GM18526 (cell line): ENCODE data around the gene PHEX.

Experiments used
- POLR2A ChIP-seq: IDR thresholded peaks from 3 replicates; pipeline ENCODE4 v1.6.1; 2011; ENCODE audit not compliant: insufficient read length; ENCODE audit errors: extremely low read depth

Gene PHEX

DNA sequence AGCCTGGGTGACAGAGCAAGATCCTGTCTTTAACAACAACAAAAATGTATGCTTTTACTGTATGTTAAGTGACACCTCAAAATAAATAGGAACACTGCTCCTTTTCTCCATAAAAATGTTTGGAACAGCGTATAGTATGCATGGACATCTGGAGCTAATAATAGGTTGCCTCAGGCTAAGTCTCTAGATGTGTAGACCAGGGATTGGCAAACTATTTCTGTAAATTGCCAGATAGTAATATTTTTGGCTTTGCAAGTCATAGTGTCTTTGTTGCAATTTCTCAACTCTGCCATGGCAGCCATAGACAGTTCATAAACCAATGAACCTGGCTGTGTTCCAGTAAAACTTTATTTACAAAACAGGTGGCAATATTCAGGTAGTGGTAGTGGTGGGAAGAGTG, 164.0 kb downstream of the PHEX start:
- TF ChIP-seq POLR2A, result no peak

DNA sequence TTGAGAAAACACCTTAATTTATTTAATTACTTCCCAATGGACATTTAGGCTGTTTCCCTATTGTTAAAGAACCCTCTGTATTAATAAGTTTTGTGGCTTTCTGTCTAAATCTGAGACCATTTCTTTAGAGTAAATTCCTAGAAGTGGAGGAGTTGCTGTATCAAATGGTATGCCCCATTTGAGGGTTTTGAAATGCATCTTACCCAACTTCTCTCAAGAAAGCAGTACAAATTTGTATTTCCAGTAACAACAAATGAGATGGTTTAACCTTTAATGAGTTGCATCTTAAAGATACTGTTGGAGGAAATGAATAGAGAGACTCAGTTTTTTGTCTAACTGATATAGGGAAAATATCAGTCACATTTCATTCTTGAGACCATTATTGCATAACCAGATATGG, 170.1 kb downstream of the PHEX start:
- TF ChIP-seq POLR2A, result no peak

DNA sequence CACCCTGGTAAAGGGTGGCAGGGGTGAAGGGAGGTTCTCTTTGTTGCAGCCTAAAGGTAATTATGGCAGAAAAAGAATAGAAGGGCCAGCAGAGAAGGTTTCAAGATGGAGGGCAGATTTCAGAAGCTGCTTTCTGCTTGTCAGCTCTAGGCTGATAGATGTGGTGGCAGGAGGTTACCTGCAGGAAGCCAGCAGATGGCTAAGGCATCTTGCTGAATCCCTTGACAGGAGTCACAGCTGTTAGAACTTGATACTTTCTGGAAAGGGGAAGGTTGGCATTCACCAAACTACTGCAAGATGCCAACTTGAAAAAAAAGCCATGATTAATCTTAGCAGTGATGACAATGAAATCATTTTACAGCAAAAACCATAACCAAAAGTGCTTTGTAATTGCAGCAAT, 171.1 kb downstream of the PHEX start:
- TF ChIP-seq POLR2A, result no peak

DNA sequence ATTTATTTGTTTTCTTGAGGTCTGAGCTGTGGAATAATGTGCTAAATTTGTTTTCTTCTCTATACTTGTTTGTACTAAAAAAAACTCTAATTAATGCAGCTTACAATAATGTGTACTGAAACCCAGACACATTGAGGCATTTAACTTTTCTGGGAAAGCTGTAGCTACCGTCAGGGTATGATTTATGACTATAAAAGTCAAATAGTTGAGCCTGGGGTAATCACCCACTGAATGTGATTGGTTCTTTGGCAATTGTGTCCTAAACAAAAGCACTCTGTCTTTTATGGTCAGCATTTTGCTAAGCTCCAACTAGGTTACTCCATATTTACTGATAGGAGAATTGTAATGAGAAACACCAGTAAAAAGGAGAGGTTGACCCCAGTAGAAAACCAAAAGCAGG, 174.7 kb downstream of the PHEX start:
- TF ChIP-seq POLR2A, result no peak

DNA sequence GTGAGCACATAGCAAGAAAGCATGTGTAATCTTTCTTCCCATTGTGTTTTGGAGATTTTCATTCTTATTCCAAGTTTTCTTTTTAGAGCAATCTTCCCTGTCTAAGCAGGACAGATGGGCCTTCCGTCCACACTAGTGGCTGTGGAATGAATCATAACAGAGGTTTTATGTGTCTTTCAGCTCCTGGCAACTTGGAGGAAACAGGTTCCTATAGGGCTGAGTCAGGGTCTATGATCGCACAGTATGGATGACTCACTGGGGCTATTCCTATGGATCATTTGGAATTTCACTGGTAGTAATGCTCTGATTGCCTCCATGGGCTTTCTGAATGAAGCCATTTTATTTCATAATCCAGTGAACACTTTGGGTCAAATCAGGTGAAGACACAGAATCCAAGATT, 188.8 kb downstream of the PHEX start:
- TF ChIP-seq POLR2A, result no peak

DNA sequence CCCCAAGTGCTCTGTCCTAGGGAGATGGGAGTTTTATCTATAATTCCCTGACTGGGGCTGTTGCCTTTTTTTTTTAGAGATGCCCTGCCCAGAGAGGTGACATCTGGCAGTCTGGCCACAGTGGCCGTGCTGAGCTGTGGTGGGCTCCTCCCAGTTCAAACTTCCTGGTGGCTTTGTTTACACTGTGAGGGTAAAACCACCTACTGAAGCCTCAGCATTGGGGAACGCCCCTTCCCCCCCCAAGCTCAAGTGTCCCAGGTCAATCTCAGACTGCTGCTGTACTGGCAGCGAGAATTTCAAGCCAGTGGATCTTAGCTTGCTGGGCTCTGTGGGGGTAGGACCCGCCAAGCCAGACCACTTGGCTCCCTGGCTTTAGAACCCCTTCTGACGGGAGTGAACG, 202.3 kb downstream of the PHEX start:
- TF ChIP-seq POLR2A, result no peak

DNA sequence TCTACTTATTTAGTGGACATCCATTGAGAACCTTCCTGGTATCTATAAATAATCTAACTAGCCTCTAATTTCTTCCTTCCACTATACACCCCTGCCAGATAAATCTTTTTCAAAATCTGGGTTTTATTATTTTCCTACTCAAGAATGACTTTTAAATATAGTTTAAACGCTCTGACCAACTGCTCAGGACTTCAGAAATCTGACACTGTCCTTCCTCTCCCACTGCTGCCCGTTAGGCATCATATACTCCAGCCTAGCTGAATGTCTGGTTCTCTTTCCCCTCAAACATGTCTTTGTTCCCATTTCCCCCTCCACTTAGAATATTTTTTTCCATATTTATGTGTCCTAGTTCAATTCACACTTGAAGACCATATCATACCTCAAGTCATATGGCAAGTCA, 205.4 kb downstream of the PHEX start:
- no peak for TF ChIP-seq POLR2A

DNA sequence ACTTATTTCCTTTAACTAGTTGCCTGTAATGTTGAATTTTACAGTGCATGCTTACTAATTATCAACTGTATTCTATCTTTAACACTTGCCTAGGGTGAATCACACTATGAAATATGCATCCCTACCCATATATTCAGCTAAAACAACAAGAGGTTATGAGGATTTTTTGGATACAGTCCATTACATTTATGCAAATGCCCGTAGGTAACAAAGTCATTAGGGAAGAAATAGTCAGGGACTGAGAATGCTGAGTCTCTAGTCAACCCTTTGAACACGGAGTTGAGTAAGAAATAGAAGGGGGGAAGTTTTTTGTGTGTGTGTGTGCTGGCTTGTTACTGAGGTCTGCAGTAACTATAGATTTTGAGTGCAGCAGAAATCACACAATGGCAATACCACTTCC, 214.5 kb downstream of the PHEX start:
- no peak for TF ChIP-seq POLR2A

DNA sequence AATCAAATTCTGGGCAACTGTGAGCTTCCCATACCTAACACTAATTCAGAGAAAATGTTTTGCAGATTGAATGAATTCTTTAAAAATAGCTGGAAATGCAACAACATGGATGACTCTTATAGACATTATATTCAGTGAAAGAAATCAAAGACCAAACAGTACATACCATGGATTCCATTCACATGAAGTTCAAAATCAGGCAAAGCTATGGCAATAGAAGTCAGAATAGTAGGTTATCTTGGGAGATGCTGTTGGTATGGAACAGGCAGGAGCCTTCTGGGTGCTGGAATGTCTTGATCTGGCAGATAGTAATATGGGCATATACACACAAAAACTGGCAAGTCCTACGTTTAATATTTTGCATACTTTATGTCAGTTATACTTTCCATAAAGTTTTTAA, 215.0 kb downstream of the PHEX start:
- no peak for TF ChIP-seq POLR2A

DNA sequence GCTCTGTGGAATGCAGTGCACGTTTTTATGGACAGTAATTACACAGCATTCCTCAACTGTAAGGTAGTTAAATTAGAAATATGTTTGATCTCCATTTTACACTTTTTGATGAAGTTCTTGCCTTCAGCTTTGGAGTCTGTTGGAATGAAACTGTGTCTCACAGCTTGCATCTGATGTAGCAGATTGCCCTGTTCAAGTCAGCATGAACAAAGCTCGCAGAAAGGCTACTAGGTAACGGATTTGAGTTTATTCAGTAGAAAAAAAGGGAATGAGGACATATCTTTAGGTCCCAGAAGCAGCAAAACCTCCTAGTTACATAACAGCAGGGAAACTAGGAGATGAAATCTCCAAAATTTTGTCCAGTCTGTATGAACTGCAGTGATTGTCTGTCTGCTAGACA, 216.3 kb downstream of the PHEX start:
- no peak for TF ChIP-seq POLR2A

DNA sequence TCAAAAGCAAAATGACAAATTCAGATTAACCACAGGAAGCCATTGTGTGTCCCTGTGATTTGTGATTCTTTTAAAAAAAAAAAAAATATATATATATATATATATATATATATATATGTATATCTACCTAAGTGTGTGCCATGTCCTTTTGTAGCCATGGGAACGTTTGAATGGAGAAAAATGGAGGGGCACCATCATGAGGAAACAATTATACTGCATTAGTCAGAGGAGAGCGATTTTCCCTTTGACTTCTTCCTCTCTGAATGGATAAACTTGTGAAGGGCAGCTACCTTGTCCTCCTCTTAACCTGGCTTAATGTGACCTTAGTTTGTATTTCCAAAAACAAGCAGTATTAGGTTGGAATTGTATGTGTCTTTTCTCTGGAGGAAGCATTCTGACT, 217.2 kb downstream of the PHEX start:
- no peak for TF ChIP-seq POLR2A

DNA sequence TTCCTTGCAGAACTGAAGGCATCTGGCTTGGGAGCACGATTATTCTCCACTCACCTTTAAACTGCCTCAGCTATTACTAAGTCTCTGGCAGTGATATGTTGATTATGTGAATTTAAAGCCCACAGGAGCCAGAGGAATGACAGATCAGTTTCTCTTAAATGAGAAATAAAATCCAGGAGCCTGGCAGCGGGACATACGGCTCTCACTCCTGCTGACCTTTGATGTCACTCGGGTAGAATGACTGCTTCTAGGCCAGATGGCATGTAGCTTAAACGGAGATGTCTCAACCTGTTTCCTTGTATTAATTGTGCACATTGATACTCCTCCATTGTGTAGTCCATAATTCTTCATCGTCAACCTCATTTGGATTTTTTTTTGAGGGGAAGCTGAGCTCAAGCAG, 236.6 kb downstream of the PHEX start:
- TF ChIP-seq POLR2A, result no peak

DNA sequence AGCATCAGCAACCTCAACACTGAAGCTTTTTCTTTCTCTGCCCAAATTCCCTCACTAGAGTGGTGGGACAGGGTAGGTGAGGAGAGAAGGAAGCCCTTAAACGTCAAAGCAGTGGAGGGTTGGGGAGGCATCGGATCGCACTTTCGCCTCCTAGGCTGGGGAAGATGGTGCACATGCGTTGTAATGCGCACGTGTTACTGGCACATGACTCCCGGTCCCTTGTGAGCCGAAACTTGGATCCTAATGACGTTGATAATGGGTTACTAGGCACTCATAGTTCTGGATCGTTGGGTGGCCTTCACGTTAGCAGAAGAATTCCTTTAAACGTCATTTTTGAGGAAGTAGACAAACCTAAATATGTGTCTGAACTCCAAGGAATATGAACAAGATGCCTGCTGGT, 240.5 kb downstream of the PHEX start, which contains the start of gene CBLL2:
CBLL2 (plus strand) TSS at position 301 of the 400 bp plus-strand sequence; CDS start at position 380, 79 bp downstream.
- TF ChIP-seq POLR2A, result no peak

DNA sequence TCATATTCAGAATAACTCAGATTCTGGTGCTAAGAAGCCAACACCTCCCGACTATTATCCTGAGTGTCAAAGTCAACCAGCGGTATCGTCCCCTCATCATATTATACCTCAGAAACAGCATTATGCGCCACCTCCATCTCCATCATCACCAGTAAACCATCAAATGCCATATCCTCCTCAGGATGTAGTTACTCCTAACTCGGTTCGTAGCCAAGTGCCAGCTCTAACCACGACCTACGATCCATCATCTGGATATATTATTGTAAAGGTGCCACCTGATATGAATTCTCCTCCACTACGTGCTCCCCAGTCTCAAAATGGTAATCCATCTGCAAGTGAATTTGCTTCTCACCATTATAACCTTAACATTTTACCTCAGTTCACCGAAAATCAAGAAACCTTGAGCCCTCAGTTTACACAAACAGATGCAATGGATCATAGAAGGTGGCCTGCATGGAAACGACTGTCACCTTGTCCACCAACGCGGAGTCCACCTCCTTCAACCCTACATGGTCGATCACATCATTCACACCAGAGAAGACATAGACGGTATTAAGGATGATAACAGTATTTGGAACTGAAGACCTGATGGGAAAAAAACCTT, 241.7 kb downstream of the PHEX start:
- TF ChIP-seq POLR2A, result no peak

DNA sequence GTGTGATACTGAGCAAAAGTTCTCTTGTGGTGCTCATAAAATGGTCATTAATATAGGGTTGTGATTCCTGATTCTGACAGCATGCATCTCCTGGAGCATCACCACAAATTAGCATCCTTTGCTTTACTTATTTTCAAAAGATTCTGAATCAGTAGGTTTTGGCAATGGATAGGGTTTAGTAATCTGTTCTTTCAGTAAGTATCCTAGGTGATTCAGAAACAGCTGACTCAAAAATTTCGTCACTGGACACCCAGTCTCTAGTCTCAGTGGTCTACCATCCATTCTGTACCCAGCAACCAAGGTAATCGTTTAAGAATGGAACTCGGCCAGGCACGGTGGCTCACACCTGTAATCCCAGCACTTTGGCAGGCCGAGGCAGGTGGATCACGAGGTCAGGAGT, 244.7 kb downstream of the PHEX start:
- TF ChIP-seq POLR2A, result no peak

DNA sequence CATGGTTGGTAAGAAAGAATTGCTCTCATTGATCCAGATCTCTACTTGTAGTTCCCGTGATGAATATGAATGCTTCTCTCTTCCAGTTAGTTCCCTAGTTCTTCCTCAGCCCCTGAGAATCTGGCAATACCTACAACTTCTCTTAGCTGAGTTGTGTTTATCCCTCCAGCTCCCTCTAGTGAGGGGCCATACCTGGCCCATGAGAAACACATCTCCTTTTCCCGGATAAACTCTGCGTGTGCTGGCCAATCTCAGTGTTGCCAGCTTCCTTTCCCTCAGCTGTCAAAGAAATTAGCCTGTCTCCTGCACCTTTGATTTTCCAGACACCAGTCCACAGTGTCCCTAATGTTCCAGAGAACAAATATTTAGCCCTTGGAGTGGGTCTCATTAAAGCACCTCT, 246.2 kb downstream of the PHEX start:
- no peak for TF ChIP-seq POLR2A

DNA sequence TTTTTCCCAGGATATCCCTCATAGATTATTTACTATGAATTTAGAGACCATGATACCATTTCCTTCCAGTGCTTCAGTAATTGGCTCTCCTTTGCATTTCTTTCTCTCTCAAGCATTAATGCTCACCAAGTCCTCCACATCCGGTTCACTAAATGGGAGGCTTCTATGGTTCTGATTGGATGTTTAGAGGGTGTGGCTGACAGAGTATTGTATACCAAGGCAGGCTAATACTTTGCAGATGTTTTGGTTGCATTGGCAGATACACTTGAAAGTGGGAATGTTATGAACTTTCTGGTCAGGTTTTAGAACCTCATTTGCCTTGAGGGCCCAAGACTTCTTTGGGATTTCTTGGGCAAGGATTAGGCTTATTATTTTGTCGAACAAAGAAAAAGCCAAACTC, 264.7 kb downstream of the PHEX start:
- TF ChIP-seq POLR2A, result no peak

DNA sequence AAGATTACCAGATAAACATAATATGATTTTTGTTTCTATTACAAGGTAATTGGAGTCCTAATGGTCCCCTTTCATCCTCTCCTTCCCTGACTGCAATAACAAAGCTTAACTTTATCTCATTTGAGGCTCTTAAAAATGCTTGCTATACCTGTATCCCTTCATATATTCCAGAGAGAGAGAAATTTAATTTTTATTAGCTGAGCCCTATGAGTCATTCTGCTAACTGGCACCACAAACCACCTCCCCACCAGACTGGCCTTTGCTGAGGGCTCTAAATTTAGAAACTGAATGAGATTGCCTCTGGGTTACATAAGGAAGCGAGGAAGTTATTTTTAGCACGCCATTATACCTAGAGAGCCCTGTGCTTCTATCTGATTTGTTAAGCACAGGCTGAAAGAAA, 268.0 kb downstream of the PHEX start:
- TF ChIP-seq POLR2A, result no peak
